Measurements from ENCODE around the gene EMC10. TPM values are rescaled to one million over a fixed set of nuclear protein-coding genes. Genes with fewer than 3 reads are reported as not detected.

Gene EMC10
- total and polyA plus RNA-seq, 2 of the 4 experiments (the other 2 are of a cell fraction), result 11.3 to 90.9 TPM

GRCh38 chr19:50518091-50519005 is 42.0 kb downstream of the EMC10 start:
- Histone ChIP-seq H3K56ac (ENCODE audit: extremely low read depth, insufficient read depth, low read length) (no peak overlapping the region), H4K20me1 (ENCODE audit: insufficient read depth, low read length) (no peaks in the 10 kb centered on the region), H3K4me1 (ENCODE audit: control insufficient read depth, insufficient read depth, low read length) (no peaks in the 10 kb centered on the region), H2BK15ac (ENCODE audit: low read depth, low read length) (no peak overlapping the region), H4K91ac (ENCODE audit: insufficient read depth, low read depth, low read length) (no peak overlapping the region), H2AK5ac (ENCODE audit: low read depth, low read length) (no peak overlapping the region), H3K36me3 (ENCODE audit: control insufficient read depth, insufficient read depth, low read length) (no peaks in the 10 kb centered on the region), H4K5ac (ENCODE audit: low read depth, low read length) (no peak overlapping the region), H3K4me3 (ENCODE audit: insufficient read depth, low read depth, low read length) (no peak overlapping the region), H2BK120ac (ENCODE audit: low read depth, low read length) (no peak overlapping the region), H3K27me3 (ENCODE audit: control insufficient read depth, insufficient read depth, low read length) (no peaks in the 10 kb centered on the region), H3K79me1 (ENCODE audit: low read depth in 1 of 2, low read length in 2 of 2) (no peaks in the 10 kb centered on the region), H3K18ac (ENCODE audit: low read depth, low read length) (no peak overlapping the region), H2BK5ac (ENCODE audit: low read depth, low read length, poor library complexity, severe bottlenecking) (no peak overlapping the region), H3K23ac (ENCODE audit: low read depth, low read length) (no peak overlapping the region), H3K4me2 (ENCODE audit: low read depth, low read length) (no peak overlapping the region), H2BK20ac (ENCODE audit: low read depth, low read length) (no peak overlapping the region), H4K8ac (ENCODE audit: low read depth in 2 of 2, low read length in 2 of 2) (no peak overlapping the region), H3K14ac (replicated peaks; ENCODE audit: low read depth, low read length) (no peak overlapping the region), H3K9me1 (ENCODE audit: insufficient read depth, low read length) (no peaks in the 10 kb centered on the region), H3K4ac (ENCODE audit: low read depth, low read length) (no peak overlapping the region), H3K9me3 (ENCODE audit: control insufficient read depth, insufficient read depth, low read length) (no peaks in the 10 kb centered on the region), H2AK9ac (replicated peaks; ENCODE audit: low read depth, low read length, poor library complexity) (no peak overlapping the region), H3K27ac (ENCODE audit: insufficient read depth, low read length) (no peak overlapping the region), H3K9ac (ENCODE audit: low read depth, low read length) (no peak overlapping the region), H2AFZ (replicated peaks; ENCODE audit: low read length, poor library complexity) (peak overlapping the region; percentile 51)
- ATAC-seq (ENCODE audit: low read depth) (no peak), DNase-seq (no peak)
- ChIA-PET CTCF (no interaction called here), POLR2A (ENCODE audit: unreplicated experiment) (no interaction called here)
- 92% methylated on average over 57 of the region's 87 CpGs; no CpG with 5 or more reads in 1 of the 2 experiments for WGBS, 2 experiments (ENCODE audit: extremely low coverage in 2 of 2, insufficient read length in 1 of 2)
- TF ChIP-seq MAFK (IDR thresholded peaks at IDR 0.05; ENCODE audit: low read depth, low read length) (no peak), NFE2L2 (IDR thresholded peaks at IDR 0.05; ENCODE audit: low read depth, low read length) (no peak), SMC3 (IDR thresholded peaks at IDR 0.05; ENCODE audit: low read depth, low read length) (no peak), RFX5 (IDR thresholded peaks at IDR 0.05; ENCODE audit: low read depth, low read length) (no peak), FOS (IDR thresholded peaks at IDR 0.05; ENCODE audit: low read depth, low read length) (no peak), USF2 (IDR thresholded peaks at IDR 0.05; ENCODE audit: low read depth, low read length) (no peak), CEBPB (IDR thresholded peaks at IDR 0.05; ENCODE audit: low read depth, low read length) (no peak), CTCF (conservative IDR thresholded peaks at IDR 0.05; ENCODE audit: low read depth, low read length) (no peak), RAD21 (IDR thresholded peaks at IDR 0.05; ENCODE audit: low read length) (no peak), BHLHE40 (IDR thresholded peaks at IDR 0.05; ENCODE audit: low read depth, low read length) (no peak)
- dilution Hi-C loops (cut with HindIII; ENCODE audit: low sequenced_read_pairs, unreplicated experiment), result no loop called here
- in situ Hi-C loops (cut with MboI; ENCODE audit: low sequenced_read_pairs), result no loop called here
- intact Hi-C loops (cut with micrococcal nuclease), result no loop called here
- no TSS peak for BruUV-seq (replicated peaks)

Data from IMR-90 (cell line).